GM18907 (cell line): ENCODE measurements around the gene GFI1B.

Experiments used
- ATAC-seq: cut with Tn5 transposase; IDR thresholded peaks from one replicate; pipeline ENCODE4 v1.9.1; 2021; ENCODE audit warnings: mild to moderate bottlenecking, moderate library complexity; ENCODE audit not compliant: unreplicated experiment

GFI1B gene

DNA sequence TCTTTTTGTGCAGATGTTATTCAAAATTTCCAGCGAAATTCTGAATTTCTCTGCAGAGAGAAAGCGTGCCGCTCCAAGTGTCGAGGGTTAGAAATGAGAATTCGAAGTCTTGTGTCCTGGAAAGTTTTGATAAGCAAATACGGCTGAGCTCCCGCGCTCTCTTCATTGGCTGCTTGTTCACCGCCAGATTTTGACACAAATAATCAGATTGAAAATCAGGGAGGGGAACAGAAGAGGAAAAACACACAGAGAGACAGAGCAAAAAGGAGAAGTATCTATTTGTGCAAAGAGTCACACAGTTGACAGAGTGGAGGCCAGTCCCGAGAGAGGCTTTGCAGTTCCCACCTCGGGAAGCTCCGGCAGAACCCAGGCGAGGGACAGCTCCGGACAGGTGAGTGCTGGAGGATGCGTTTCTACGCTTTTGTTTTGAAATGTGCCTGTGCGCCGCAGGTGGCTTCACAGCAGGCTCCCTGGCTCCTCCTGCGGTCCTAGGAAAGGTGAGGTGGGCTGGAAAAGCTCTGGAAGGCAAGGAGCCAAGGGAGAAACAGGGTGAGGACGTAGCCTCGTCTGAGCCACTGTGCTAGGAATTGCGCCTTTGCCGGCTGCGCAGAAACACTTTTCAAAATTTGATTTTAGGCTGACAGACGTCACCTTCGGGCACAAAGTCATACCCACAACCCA lies at the start of gene GFI1B:
Gene GFI1B (plus strand): TSS at position 244 of the 681 bp plus-strand sequence. CDS start 7,985 bp downstream, outside the sequence.
- ATAC-seq, result no peak

DNA sequence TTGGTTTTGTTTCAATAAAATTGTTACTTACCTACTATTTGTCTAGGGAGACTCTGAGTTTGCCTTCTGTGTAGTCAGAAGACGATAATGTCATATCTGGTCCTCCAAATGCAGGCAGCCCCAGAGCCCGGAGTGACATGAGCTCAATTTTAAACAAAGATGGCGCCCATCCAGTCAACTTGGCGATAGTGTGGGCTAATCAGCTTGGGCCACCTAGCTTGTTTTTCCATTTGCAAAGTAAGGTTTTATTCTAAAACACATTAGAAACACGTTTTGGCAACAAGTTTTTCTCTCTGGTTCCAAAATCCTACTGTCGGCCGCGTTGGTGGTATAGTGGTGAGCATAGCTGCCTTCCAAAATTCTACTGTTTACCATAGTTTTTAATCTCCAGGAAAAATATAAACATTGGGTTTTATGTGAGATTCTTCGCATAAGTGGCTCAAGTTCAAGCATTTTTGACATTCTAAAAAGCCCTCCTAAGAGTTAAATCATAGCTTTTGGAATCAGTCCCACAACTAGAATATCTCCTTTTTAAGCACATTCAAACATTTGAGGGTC lies 47.2 kb upstream of the GFI1B start:
- no peak for ATAC-seq

DNA sequence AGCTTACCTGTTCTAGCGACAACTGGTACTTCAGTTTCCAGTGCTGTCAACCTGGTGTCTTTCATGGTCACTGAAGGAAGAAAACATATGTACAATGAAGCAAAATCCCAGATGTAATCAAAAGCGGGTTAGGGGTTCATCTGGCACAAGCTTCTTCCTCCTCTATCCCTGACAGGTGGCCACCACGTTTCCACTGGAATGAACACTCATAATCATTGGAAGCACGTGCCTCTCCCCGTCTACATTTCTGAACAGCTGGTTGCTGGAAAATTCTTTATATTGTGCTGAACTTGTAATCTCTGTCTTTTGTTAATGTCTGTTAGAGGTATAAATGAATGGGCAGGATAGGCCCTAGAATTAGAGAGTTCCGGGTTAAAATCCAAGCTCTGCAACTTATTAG lies 43.5 kb upstream of the GFI1B start:
- no peak for ATAC-seq

DNA sequence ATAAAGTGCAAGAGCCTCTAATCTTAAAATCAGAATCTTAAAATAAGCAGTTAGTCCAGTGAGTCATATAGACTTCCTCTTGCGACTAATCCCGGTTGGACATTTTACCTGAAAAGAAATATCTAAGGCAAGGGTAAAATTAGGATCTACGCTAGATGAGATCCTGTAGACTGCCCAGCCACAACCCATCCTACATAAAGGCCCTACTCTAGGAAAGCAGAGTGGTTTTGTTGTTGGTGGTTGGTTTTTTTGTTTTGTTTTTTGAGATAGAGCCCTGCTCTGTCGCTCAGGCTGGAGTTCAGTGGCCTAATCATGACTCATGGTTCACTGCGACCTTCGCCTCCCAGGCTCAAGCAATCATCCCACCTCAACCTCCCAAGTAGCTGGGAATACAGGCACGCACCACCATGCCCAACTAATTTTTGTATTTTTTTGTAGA lies 41.0 kb upstream of the GFI1B start:
- no peak for ATAC-seq

DNA sequence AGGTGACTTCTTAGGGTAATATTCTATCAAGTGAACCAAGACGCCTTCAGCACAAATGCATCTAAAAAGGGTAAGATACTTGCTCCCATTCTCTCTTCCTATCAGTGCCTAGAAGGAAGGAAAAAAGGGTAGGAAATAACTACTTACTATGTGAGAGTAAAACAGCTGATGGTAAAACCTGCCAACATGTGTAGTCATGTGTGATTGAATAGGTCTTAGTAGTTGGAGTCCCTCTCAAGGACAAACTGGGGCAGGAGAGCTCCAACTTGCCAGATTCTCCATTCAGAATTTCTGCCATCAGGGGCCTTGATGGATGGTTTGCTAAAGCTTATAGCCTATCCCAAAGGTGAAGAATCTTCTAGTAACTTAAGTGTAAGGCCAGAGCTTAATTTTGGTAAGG lies 39.3 kb upstream of the GFI1B start:
- no peak for ATAC-seq

DNA sequence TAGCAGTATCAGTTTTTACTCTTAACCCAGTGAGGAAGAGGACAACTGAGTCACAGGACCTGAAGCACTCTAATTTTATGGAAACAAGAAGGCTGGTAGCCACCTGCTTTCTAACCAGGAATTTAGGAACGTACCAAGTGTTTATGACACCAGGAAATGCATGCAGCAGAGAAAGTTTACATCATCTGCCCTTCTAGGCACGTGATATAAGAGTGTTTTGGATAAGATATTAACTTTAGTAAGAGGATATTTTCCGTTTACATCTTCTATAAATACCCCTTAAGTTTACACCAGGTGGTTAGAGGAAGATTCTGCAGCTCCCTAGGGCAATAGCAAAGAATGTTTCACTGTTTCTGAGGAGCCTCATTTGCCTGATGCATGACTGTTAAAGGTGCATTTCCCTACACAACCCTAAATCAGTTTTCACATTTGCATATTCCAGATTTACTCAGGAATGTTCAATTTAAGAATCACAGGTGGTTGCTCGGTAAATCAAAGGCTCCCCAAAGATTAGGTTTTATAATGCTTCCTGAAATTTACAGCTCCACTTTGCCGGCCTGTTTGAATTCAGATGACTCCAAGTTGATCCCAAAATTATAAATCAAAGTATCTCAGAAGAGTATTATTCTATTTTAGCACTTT lies 35.8 kb upstream of the GFI1B start:
- ATAC-seq, result no peak

DNA sequence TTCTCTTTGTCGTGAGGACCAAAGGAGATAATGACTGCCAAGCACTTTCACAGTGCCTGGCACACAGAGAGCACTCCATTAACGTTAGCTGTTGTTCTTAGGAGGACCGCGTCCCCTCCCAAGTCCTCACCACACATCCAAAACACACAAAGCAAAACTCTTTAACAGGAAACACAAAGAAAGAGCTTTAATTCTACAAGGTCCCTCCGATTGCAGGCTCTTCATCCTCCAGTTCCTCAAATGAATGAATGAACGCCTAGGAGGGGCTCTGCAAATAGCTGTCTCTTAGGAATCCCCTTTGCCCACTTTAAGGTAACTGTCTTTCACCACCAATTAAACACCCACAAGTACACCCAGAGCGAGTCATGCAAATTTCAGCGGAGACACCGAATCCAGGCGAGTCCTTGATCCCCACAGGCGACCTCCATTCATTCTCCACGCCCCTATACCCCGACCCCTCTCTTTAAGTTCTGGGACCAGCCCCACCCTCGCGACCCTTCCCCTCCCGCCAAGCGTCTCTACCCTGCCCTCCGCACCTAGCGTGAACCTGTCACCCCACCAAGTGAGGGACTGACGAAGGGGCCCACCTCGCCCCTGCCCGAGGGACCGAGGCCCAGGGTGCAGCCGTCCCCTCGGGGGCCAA lies 34.7 kb upstream of the GFI1B start:
- ATAC-seq, result peak; percentile 15

DNA sequence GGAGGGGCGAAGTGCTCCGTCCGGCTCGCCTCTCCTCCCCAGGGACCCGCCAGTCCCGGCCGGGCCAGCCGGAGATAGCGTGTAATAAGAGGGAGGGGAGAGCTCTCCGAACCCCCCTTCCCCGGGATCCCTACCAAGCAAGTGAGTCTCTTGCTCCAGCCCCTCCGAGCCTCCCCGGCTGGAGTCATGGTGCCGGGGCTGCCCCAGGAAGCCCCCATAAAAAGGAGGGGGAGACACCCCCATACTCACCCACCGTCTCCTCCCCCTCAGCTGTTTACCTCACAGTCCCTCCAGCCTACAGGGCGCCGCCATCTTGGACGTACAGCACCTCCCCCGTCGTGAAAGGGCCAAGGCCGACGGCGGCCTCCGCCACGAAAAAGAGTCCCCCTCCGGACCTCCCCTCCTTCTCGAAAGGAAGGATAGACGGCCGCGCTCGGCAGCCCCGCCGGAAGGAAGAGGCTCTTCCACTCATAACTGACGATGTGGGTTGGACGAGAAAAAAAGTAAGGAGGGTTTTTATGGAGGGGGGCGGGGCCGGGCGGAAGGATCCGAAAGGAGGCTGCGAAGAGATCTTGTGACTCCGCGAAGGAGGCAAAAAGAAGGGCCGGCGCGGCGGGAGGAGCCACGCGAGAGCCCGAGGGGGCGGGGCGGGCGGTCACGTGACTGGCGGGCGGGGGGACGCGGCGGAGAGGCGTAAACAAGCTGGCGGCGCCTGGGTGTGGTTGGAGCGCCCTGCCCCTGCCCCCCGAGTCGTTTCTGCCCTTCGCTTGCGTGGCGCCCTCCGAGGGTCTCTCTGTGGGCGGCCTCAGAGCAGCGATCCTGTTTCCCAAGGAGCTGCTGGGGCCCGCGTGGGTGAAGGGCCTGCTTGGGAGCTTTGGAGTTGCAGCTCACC lies 34.0 kb upstream of the GFI1B start, which contains the start of gene TSC1:
Gene TSC1 (minus strand): TSS at position 323 of the 892 bp plus-strand sequence. CDS start 15,744 bp downstream, outside the sequence.
- ATAC-seq, result peak; percentile 69

DNA sequence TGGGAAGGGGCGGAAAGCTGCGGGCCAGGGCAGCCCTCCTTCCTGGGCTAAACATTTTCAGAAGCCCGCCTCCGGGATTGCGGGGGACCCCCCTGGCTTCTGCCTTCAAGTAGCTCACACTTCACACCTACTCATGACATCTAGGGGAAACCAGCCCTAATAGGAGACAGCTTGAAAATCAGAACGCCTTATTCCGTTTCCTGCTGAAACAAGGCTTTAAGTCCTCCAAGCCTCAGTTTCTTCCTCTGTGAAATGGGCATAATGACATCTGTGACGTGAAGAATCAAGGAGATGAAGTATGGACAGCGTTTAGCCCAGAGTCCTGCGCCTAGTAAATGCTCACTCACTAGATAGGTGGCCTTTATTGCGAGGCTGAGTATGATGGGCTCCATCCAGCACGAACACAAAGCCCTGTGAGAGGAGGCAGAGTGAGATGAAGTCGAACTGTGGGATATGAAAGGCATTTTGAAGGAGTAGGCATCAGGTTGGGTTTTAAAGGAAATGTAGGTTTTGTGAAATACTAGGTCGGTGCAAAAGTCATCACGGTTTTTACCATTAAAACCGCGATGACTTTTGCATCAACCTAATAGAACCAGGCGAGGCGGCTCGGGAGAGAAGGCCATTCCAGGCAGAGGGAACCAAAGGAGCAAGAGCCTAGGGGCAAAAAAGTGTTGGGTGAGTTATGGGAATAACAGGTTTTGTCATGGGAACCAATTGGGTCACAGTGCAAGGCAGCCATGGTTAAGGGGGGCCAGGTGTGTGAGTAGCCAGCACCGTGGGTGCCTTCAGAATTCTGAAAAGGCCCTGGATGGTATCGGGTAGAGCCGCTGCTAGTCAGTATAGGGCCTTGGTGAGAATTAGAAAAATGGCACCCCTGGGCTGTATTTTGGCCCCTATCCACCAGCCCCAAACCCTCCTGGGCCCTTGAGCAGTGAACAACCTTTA lies 33.0 kb upstream of the GFI1B start:
- ATAC-seq, result no peak

DNA sequence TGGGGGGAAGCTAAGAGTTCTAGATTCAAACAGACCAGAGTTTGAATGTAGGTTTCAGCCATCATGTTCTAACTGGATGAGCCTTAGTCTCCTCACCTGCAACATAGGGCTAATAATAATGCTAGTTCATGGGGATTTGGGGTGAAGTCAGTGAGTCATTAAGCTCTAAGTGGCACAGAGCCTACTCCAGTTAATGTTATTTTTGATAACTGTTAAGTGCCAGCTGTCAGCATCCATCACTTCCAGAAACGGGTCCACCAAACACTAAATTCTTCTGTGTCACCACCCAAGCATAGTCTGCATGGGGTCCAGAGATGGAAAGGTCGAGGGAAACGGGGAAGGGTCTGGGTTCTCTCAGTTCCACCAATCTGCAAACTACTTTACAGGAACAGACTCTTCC lies 32.3 kb upstream of the GFI1B start:
- ATAC-seq, result no peak

DNA sequence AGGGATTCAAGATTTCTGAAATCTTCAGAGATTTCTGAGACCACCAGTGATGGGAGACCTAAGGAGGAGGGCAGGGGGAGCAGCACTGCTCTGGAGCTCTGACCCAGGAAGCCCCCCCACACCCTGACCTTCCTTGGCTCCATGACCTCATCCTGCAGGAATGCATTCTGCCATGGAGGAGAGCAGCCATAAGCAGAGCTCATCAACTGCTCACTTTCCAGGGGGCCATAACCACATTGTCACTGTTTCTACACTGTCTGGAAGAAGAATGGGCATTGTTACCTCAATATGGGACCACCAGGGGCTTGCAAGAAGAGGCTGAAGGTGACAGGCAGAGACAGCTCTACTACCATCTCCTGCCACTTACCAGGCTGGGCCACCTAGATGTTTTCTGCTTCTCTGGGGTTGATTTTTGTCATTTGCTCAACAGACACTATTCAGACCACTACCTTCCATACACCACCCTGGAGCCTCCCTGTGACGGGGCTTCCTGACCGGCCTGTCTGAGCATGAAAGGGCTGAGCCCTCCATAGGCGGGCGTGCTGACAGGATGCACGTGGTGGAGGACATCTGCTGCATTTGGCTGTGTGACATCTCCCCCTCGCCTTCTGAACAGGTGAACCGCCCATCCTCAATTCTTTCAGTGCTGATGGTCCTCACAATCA lies 31.7 kb upstream of the GFI1B start:
- no peak for ATAC-seq

DNA sequence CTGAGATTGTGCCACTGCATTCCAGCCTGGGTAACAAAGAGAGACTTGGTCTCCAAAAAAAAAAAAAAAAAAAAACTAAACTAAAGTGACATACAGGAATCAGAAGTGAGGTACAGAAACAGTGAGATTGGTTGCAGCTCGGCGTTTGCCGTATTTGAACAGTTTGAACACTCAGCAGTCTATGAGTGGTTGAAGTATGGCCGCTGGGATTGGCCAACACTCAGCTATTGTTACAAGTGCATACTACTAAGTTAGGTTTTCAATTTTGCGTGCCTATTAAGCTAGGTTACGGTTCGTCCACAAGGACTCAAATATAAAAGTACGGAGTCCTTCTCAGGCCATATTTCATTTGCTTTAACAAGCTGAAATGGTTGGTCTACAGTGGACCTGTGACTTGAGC lies 30.7 kb upstream of the GFI1B start:
- ATAC-seq, result no peak

DNA sequence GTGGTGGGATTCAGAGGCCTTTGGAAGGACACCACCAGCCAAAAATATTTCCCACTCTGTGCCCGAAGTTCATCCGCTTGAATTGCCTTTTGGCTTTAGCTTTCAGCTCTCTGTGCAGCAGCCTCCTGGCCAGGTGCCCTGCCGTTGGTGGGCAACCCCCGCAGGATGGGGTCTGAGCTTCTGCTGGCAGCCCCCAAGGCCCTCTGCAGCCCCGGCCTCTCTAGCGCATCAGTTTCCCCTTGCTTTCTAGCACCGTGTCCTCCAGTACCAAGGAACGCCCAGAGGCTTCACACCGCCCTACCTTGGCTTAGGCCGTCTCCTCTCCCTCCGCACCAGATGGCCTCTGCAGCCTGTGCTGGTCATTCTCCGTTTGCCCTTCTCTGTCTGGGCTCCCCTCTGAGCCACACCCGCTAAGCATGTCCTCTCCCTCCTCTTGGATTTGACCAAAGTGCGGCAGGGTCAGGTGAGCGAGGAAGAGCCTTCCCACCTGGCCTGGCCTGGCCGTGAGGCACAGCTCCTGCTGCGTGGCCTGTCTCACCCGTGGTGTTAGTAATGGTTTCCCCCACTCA lies 29.9 kb upstream of the GFI1B start:
- ATAC-seq, result no peak

DNA sequence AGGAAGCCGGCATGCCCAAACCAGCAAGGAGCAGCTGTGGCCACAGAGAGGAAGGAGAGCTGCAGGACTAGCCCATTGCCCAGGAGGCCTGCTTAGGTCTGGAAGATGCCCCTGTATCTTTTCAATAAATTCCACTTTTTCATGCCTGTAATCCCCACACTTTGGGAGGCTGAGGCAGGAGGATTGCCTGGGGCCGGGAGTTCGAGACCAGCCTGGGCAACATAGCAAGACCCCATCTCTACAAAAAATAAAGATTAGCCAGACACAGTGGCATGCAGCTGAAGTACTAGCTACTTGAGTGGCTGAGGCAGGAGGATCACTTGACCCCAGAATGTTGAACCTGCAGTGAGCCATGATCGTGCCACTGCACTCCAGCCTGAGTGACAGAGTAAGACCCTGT lies 28.8 kb upstream of the GFI1B start:
- no peak for ATAC-seq

DNA sequence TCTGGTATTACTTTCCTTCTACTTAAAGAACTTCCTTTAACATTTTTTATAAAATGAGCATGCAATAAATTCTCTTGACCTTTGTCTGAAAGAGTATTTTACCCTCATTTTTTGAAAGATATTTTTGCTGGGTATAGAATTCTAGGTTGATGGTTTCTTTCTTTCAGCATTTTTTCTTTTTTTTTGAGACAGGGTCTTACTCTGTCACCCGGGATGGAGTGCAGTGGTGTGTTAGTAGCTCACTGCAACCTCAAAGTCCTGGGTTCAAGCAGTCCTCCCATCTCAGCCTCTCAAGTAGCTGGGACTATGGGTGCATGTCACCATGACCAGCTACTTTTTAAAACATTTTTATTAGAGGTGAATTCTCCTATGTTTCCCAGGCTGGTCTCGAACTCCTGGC lies 23.4 kb upstream of the GFI1B start:
- ATAC-seq, result no peak

DNA sequence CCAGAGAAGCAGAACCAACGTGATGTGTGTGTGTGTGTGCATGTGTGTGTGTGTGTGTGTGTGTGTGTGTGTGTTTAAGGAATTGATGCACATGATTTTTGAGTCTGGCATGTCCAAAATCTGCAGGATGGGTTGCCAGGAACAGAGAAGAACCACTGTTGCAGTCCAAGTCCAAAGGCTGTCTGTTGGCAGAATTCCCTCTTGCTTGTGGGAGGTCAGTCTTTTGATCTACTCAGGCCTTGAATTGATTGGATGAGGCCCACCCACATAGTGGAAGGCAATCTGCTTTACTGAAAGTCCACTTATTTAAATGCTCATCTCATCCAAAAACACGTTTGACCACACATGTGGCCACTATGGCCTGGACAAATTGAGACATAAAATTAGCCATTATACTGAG lies 22.7 kb upstream of the GFI1B start:
- ATAC-seq, result no peak

DNA sequence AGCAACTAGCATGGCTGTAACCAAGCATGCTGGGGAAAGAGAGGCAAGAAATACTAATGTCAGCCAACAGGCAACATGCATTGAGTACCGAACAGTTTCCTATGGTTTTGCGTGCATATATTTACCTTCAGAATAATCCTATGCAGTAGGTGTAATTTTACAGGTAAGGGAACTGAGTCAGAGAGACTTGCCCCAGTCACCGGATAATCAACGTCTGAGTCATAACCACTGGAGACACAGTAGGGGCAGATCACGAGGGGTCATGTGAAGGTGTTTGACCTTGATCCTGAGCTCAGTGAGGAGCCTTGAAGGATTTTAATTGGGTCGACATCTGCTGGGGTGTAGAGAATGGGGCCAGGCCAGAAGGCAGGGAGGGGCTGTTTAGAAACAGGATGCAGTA lies 20.7 kb upstream of the GFI1B start:
- no peak for ATAC-seq

DNA sequence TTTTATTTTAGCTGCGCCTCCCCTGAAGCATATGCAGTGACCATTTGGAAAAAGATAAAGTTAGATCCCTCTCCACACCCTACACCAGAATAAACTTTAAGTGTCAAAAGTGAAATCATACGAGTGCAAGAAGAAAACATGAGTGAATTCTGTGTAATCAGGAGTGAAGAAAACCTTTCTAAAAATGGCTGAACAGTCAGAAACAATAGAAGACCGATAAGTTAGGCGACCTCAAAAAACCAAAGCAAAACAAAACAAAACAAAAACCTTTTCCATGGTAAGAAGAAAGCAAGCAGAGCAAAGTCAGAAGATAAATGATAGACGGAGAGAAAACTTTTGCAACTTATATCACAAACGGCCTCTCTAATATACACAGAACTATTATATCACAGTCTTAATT lies 17.5 kb upstream of the GFI1B start:
- ATAC-seq, result no peak

DNA sequence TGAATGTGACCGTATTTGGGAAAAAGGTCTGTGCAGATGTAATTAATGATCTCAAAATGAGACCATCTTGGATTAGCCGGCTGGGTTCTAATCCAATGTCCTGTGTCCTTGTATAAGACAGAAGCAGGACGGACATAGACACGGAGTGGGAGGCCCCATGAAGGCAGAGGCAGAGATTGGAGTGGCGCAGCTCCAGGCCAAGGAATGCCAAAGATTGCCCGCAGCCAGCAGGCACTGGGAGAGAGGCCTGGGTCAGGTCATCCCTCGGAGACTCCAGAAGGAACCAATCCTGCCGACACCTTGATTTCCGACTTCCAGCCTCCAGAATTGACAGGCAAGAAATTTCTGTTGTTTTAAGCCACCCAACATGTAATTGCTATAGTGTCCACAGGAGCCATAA lies 13.0 kb upstream of the GFI1B start:
- no peak for ATAC-seq
